ENCODE results near the gene AP3S2. TPM values are rescaled to one million over a fixed set of nuclear protein-coding genes. Genes with fewer than 3 reads are reported as not detected.
"Not testable (repeated sequence)": the region's sequence is repeated elsewhere in the genome, so short reads cannot be mapped to it uniquely, and the experiment has no call there.

Gene AP3S2
- polyA plus RNA-seq, 10 donors, result 23.0 to 36.5 (median 29.1) TPM

DNA sequence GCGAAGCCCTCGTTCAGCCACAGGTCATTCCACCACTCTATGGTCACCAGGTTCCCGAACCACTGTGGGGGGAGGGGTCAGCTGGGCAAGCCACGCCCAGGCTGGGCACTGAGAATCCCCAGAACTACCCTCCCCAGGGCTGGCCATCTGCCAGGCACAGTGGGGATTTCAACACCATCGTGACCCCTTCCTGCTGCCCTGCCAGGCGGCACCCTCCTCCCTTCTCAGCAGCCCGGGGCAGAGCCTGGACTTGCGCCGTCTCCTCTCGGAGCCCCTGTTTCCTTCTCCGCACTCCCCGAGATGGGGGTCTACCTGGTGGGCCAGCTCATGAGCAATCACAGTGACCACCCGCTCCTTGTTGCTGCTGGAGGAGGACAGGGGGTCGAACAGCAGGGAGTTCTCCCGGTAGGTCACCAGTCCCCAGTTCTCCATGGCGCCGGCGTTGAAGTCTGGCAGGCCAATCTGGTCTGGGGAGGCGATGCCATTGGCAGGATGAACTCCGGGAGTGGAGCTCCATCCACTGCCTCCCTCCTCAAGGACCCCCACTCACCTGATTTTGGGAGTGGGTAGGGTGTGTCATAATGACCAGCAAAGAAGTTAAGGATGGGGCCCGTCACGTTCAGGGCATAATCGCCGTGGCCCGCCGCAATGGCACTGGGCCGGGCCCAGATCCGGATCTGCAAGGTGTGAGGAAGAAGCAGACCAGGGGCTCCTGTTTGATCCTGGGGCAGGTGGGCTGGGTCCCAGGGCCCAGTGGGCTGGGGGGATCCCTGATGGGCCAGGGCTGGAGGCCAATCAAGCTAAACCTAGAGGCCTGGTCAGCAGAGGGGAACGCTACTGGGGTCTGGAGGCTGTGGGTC lies 89.6 kb downstream of the AP3S2 start:
- DNase-seq, result no peak

DNA sequence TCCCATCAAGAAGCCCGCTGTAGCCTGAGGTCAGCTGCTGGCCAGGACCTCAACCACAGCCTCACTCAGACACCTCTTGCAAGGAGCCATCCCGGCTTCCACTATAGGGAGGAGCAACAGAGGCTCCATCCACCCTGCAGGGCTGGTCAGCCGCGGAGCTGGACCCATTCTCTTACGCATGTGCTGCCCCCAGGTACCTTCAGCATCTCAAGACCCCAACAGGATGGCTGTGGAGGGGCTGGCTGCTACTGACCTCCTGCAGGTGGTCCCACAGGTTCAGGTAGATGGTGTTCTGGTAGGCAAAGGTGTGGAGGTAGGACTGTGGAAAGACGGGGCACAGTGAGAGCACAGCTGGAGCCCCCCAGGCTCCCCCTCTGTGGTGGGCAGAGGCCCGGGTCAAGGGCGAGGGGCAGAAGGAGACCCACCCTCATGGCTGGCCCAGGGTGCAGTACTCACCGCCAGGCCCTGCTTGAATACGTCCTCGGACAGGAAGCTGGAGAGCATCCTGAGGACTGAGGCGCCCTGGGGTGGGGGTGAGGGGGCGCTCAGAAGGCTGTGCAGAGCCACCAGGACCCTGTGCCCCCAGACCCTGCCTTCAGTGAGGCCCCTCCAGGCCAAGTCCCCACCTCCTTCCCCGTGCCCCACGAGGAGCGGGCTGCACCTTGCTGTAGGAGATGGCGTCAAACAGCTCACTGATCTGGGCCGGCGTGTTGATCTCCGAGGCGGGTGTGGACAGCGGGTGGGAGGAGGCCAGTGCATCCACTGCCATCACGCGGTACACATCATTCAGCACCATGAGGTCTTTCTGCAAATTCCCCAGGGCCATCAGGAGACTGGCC lies 90.6 kb downstream of the AP3S2 start:
- DNase-seq, result no peak

GRCh38 chr15:89802231-89802928 lies 91.4 kb downstream of the AP3S2 start:
- DNase-seq, result no peak

DNA sequence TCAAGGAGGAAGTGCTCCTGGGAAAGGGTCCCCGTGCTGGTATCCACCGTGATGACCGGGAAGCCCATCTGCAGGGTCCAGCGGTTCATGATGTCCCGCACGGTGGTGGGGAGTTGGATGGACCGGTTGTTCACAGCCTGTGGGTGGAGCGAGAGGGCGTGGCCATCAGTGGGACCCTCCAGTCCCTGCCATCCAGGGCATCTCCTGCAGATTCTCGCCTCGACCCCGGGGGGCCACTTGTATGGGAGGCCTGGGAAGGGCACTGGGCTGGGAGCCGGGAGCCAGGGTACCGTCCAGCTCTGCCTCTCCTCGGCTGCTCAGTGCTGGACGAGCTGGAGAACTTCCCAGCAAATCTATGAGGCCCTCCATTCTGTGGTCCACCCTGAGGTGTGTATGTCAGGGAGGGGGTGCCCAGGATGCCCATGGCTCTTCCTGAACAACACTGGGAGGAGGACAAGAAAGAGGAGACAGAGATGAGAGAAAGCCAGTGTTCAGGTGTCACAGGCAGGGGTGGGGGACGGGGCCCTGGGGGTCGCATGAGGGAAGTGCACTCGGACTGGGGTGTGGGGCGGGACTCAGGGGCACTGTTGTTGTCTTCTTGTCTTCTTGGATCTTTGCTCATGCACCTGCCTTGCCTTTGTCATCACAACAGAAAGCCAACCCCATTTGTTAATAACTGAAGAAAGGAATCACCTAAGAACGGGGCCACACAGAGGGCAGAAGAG lies 92.2 kb downstream of the AP3S2 start:
- DNase-seq, result no peak

DNA sequence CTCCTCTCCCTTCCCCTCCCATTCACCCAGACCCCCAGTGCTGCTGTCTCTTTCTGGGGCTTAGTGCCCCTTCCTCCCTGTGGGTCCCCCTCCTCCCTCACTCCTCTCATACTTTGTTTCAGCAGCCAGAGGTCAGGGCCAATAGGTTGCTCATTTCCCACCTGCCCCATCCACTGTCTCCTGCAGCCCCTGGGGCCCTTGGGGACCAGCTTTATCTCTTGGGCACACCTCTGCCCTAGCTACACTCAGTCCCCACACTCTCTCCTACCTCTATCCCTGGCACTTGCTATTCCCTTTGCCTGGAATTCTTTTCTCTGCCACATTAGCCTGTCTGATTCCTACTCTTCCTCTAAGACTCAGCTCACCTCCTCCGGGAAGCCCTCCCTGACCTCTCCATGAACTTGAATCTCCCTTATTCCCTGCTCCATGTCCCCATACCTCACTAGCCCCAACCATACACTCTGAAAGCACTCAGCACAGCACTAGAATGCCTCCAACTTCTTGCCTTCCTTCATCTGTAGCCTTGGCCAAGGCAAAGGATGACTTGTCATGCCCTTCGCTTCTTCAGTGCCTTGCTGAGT lies 93.8 kb downstream of the AP3S2 start:
- no peak for DNase-seq

DNA sequence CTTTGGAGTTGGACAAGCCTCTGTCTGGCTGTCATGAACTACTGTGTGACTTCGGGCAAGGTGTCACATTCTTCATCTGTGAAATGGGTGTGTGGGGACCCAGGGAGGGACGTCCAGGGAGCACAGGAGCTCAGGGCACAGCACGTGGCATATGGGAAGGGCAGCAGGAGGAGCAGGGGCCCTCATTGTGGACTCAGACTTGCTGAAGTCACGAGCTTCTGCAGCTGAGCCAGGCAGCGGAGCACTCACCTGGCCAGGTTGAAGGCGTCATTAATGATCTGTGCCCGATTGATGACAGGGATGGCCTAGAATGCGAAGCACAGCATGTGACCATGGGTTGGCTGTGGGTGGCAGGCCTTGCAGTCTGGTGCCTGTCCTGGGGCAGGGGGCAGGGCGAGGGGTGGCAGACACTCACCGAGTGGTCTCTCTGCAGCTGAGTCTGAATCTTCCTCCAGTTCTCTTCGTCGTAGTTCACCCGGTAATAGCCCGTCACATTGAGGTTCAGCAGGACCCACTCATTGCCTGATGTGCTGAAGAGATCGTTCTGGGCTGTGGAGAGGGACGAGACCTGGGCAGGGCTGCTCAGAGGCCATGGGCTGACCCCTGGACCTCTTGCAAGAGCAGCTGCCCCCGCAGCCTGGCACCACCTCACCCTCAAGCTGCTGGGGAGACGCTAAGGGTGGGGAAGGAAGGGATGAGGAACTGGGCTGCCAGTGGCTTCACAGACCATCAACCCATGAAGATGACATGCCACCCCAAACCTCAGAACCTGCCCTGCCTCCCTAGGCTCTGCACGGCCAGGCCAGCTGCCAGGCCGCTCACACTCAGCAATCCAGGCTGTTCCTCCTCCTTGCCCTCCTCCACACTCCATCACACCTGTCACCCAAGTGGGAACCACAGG lies 94.5 kb downstream of the AP3S2 start:
- no peak for DNase-seq

DNA sequence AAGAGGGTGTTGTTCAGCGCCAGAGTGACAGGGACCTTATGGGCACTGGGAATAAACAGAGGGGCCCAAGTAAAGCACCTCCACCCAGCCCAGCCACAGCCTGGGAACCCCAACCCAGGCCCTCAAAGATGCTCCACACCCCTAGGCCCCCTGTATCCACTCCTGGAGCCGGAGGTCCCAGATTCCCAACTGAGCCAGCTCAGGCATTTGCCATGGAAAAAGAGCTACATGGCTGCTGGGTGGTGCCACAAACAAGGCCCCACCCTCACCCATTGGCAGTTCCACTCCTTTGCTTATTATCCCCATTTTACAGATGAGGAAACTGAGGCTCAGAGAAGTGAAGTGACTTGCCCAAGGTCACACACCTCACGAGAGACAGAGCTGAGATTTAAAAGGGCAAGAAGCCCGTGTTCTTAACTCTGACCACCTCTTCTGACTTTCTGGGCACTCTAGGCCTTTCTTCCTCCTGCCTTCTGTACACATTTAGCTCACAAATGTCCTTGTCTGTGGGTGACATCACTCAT lies 96.1 kb downstream of the AP3S2 start:
- DNase-seq, result no peak

DNA sequence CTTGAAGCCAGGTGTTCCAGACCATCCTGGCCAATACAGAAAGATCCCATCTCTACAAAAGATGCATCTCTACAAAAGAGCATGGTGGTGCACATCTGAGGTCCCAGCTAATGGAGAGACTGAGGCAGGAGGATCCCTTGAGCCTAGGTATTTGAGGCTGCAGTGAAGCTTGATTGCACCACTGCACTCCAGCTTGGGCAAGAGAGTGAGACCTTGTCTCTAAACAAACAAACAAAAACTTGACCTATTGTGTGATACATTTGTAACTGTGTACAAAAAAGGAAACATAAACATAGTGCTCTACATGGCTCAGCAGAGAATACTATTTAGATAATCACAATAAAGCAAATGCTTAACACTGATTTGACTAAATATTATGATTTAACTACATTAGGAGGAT lies 97.8 kb downstream of the AP3S2 start:
- no peak for DNase-seq

DNA sequence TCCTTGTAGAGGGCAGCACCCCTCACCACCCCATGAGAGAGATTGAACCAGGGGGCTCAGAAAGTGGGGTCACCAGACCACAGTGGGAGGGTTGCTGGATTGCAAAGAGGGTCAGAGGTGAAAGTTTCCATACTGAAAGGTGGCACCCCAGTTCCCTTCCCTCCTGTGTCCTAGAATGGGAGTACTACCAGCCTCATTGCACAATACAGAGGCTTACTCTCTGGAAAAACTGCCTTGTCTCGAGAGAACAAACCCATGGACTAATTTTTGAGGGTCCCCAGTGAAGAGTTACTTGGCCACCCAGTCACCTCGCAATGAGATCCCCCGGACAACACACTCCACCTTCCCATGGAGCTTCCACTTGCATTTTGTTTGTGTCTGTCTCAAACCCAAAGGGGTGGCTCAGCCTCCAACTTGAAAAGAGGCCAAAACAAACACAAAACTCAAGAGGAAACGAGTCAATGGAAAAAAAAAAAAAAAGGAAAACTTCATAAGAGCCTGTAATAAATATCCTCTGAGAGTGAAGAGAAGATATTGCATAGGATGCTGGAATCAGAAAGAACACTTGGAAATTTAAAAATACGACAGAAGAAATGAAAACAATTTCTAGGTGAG lies 99.1 kb downstream of the AP3S2 start:
- peak; percentile 30 to 54 (median 33) for DNase-seq

DNA sequence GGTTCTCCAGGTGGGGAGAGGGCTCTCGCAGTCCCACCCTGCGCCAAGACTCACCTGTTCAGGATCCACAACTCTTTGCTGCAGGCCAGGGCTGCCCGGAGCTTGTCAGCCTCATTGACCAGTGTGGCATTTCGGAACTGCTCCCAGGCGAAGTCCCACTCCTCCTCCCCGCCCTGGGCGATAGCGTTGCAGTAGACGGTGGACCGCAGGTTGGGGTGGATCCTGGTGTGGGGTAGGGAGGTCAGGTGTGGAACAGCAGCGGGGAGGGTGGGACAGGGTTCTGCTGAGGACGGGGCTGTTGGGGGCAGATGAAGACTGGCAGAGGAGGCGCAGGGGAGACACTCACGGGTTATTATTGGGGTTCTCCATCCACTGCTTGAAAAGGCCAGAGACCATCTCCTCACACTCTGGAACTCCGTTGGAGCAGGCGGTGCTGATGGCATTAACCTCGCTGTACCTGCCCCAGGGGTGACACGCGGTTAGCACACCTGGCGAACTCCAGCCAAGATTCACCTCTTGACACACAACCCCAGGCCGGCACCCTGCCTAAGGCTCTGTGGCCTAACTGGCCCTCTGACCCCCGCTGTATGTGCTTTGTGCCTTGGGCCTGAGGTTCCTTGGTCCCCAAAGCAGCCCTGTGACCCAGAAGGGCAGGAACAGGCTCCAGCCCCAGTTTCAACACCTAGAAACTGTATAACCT lies 101.5 kb downstream of the AP3S2 start:
- DNase-seq, result no peak

DNA sequence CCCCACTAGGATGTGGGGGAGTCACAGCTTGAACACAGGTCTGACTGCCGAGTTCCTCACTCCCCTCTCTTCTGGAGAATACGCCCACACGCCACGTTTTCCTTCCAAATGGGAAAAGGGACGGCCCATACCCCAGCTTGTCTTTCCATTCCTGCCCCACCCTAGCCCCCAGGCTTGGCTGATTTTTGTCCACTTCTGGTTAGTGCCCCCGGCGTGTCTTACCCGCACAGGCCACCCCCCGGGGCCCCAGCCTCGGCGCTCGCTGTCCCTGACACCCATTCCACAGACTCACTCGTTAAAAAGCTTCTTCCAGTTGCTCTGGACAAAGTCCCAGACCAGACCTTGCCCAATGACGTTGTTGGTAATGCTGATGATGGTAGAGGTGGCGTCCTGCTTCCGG lies 103.1 kb downstream of the AP3S2 start:
- no peak for DNase-seq

DNA sequence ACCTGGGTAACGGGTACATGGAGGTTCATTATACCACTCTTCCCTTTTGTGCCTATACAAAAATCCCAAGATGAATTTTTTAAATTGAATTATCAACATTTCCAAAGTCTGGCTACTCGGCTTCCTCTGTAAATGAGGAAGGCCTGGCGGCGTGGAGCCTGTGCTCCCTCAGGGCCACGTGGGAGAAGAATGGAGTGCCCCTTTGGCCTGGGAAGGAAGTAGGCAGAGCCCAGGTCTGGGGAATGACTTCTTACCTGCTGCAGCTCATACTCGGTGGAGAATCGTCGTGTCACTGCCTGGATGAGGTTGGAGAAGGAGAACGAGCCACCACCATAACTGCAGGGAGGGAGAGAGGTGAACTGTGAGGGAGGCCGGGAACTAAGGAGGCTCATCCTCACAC lies 103.6 kb downstream of the AP3S2 start:
- DNase-seq, result no peak

DNA sequence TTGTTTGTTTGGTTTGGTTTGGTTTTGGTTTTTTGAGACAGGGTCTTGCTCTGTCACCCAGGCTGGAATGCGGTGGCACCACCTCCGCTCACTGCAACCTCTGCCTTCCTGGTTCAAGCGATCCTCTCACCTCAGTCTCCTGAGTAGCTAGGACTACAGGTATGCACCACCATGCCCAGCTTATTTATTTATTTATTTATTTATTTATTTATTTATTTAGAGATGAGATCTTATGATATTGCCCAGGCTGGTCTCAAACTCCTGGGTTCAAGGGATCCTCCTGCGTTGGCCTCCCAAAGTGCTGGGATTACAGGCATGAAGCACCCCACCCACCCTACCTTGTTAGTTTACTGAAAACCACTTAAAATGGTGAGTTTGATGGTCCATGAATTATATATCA lies 105.2 kb downstream of the AP3S2 start:
- DNase-seq, result not testable (repeated sequence)

GRCh38 chr15:89787944-89788343 lies 105.8 kb downstream of the AP3S2 start:
- no peak for DNase-seq

DNA sequence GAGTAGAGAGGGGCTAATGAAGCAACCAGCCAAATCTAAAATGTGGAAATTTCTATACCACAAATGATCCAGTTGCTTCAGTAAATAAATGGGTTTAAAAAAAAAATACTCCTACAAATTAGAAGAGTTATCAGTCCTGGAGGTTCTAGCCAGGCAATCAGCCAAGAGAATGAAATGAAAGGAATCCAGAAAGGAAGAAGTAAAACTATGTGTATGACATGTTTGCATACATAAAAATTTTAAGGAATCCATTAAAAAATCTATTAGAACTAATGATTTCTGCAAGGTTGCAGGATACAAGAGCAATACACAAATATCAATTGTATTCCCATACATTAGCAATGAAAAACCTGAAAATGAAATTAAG lies 108.0 kb downstream of the AP3S2 start:
- peak in 1 of 3 donors; percentile 7 for DNase-seq

DNA sequence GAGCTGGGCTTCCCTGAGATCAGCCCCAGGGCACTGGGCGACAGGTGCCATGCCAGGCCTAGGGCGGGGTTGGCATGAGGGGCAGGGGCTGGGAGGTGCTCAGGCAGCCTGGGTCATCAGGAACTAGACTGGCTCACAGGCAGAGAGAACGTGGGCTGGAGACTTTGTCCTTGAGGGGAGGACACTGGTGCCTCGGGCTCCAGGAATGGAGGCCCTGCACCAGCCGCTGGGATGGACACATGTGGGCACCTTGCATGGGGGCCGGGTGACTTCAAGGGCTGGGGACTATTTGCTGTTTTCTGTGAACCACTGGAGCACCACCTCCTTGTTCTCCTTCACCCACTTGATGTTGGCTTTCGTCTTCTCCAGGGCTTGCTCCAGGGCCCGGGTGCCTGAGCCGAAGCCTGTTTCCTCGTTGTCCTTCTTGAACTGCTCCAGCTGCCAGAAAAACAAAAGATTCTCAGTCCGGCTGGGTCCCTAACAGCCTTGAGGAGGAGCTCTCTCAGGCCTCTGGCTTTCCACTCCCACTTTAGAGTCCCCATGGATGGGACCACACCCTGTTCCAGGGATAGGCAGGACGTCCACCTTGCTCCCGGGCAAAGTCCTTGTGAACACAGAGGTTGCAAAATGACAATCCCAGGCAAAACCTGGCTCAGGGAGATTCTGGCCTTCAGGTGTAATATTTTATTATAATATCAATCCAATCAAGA lies 108.6 kb downstream of the AP3S2 start:
- no peak for DNase-seq

- no peak for DNase-seq
Observed at GRCh38 chr15:89784686-89784960, 109.2 kb downstream of the AP3S2 start.
